ENCODE measurements around the gene FOXN1.

- no peak for TF ChIP-seq CTCF (IDR thresholded peaks at IDR 0.05 in 8 of 11, conservative IDR thresholded peaks at IDR 0.05 in 3 of 11)
- no peak for TF ChIP-seq POLR2AphosphoS5 (IDR thresholded peaks at IDR 0.05)
These were observed 5.3 kb upstream of the FOXN1 start for GRCh38 chr17:28500712-28501379.
